ENCODE results near the gene LGALS7. TPM values are rescaled to one million over a fixed set of nuclear protein-coding genes. Genes with fewer than 3 reads are reported as not detected.

LGALS7 gene
- total and polyA plus RNA-seq, 2 of the 13 experiments (the other 11 are each of a cell fraction or from before 2014, with no cell fraction given): 0.73 TPM; not detected in 1

- TF ChIP-seq ZNF180 (CRISPR knock-in tag; IDR thresholded peaks at IDR 0.05; ENCODE audit: borderline replicate concordance, low read depth) (no peak), TEAD3 (CRISPR knock-in tag; optimal IDR thresholded peaks at IDR 0.05; ENCODE audit: borderline replicate concordance) (no peak), TCF7L2 (IDR thresholded peaks at IDR 0.05; ENCODE audit: low read depth, low read length) (no peak), FOXP4 (CRISPR knock-in tag; IDR thresholded peaks at IDR 0.05) (0 out of 2 replicates have a peak, but pooled peaks have one; percentile 43), ZBTB33 (CRISPR knock-in tag; IDR thresholded peaks at IDR 0.05) (0 out of 2 replicates have a peak, but pooled peaks have one; percentile 46), PHF21A (CRISPR knock-in tag; IDR thresholded peaks at IDR 0.05) (peak; percentile 66; the same call in 1 of the 2 replicates), ZNF614 (CRISPR knock-in tag; IDR thresholded peaks at IDR 0.05; ENCODE audit: borderline replicate concordance) (no peak), ERF (CRISPR knock-in tag; IDR thresholded peaks at IDR 0.05) (no peak), BORCS8-MEF2B (CRISPR knock-in tag; IDR thresholded peaks at IDR 0.05) (0 out of 2 replicates have a peak, but pooled peaks have one; percentile 19), ZBTB37 (CRISPR knock-in tag; IDR thresholded peaks at IDR 0.05) (no peak), CHD4 (IDR thresholded peaks at IDR 0.05; ENCODE audit: borderline replicate concordance, low read length) (no peak)
- TF ChIP-seq, protein P1, sequence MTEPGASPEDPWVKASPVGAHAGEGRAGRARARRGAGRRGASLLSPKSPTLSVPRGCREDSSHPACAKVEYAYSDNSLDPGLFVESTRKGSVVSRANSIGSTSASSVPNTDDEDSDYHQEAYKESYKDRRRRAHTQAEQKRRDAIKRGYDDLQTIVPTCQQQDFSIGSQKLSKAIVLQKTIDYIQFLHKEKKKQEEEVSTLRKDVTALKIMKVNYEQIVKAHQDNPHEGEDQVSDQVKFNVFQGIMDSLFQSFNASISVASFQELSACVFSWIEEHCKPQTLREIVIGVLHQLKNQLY (CRISPR knock-in tag; IDR thresholded peaks at IDR 0.05): 0 out of 2 replicates have a peak, but pooled peaks have one; percentile 17
- TF ChIP-seq, protein P2, sequence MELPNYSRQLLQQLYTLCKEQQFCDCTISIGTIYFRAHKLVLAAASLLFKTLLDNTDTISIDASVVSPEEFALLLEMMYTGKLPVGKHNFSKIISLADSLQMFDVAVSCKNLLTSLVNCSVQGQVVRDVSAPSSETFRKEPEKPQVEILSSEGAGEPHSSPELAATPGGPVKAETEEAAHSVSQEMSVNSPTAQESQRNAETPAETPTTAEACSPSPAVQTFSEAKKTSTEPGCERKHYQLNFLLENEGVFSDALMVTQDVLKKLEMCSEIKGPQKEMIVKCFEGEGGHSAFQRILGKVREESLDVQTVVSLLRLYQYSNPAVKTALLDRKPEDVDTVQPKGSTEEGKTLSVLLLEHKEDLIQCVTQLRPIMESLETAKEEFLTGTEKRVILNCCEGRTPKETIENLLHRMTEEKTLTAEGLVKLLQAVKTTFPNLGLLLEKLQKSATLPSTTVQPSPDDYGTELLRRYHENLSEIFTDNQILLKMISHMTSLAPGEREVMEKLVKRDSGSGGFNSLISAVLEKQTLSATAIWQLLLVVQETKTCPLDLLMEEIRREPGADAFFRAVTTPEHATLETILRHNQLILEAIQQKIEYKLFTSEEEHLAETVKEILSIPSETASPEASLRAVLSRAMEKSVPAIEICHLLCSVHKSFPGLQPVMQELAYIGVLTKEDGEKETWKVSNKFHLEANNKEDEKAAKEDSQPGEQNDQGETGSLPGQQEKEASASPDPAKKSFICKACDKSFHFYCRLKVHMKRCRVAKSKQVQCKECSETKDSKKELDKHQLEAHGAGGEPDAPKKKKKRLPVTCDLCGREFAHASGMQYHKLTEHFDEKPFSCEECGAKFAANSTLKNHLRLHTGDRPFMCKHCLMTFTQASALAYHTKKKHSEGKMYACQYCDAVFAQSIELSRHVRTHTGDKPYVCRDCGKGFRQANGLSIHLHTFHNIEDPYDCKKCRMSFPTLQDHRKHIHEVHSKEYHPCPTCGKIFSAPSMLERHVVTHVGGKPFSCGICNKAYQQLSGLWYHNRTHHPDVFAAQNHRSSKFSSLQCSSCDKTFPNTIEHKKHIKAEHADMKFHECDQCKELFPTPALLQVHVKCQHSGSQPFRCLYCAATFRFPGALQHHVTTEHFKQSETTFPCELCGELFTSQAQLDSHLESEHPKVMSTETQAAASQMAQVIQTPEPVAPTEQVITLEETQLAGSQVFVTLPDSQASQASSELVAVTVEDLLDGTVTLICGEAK (IDR thresholded peaks at IDR 0.05): no peak
- TF ChIP-seq, protein P2 (CRISPR knock-in tag; IDR thresholded peaks at IDR 0.05): no peak
Observed at GRCh38 chr19:38819231-38819920, 46.1 kb upstream of the LGALS7 start (continued).

Data from HepG2 (cell line).